Hepatocyte (in vitro differentiated cells): ENCODE results near the gene SORT1. TPM values are rescaled to one million over a fixed set of nuclear protein-coding genes. Genes with fewer than 3 reads are reported as not detected.

Experiments
- DNase-seq: peaks from one replicate; pipeline ENCODE4 v3.0.0-alpha.2; 2016; ENCODE audit warnings: low spot score
- H2AFZ ChIP-seq: fragments of 200-600 bp; sonication (generic); 2 replicates; pipeline ENCODE4 v1.6.0; 2016; ENCODE audit warnings: antibody characterized with exemption, mild to moderate bottlenecking
- H3K27ac ChIP-seq: fragments of 200-600 bp; sonication (generic); 2 replicates; pipeline ENCODE4 v1.5.1; 2016; ENCODE audit warnings: mild to moderate bottlenecking
- H3K27me3 ChIP-seq: fragments of 200-600 bp; sonication (generic); 2 replicates; pipeline ENCODE4 v1.6.1; 2016
- H3K36me3 ChIP-seq: fragments of 200-600 bp; sonication (generic); replicated peaks from 2 replicates; pipeline ENCODE4 v1.5.1; 2016; ENCODE audit warnings: low read depth; ENCODE audit not compliant: insufficient read depth
- H3K4me1 ChIP-seq: fragments of 200-600 bp; sonication (generic); 2 replicates; pipeline ENCODE4 v1.5.1; 2016; ENCODE audit warnings: mild to moderate bottlenecking, moderate library complexity; ENCODE audit not compliant: insufficient read depth
- H3K4me2 ChIP-seq: fragments of 200-600 bp; sonication (generic); 2 replicates; pipeline ENCODE4 v1.6.0; 2016
- H3K4me3 ChIP-seq: fragments of 200-600 bp; sonication (generic); 2 replicates; pipeline ENCODE4 v1.5.1; 2016; ENCODE audit warnings: mild to moderate bottlenecking
- H3K79me2 ChIP-seq: fragments of 200-600 bp; sonication (generic); 2 replicates; pipeline ENCODE4 v1.6.0; 2017; ENCODE audit warnings: mild to moderate bottlenecking
- H3K9me2 ChIP-seq: fragments of 200-600 bp; sonication (generic); replicated peaks from 2 replicates; pipeline ENCODE4 v1.6.0; 2017; ENCODE audit warnings: mild to moderate bottlenecking; ENCODE audit not compliant: insufficient read depth
- H3K9me3 ChIP-seq: fragments of 200-600 bp; sonication (generic); 2 replicates; pipeline ENCODE4 v1.5.1; 2016; ENCODE audit warnings: low read depth, mild to moderate bottlenecking
- H4K20me1 ChIP-seq: fragments of 200-600 bp; sonication (generic); 2 replicates; pipeline ENCODE4 v1.6.0; 2016; ENCODE audit warnings: mild to moderate bottlenecking; ENCODE audit not compliant: insufficient read depth, poor library complexity, severe bottlenecking
- CTCF ChIP-seq: fragments of 200-600 bp; sonication (generic); IDR thresholded peaks from 2 replicates; pipeline ENCODE4 v1.5.1; 2016; ENCODE audit warnings: antibody characterized with exemption, mild to moderate bottlenecking; ENCODE audit not compliant: poor library complexity
- EZH2 ChIP-seq: fragments of 200-600 bp; sonication (generic); IDR thresholded peaks from 2 replicates; pipeline ENCODE4 v1.6.1; 2016; ENCODE audit warnings: antibody characterized with exemption, mild to moderate bottlenecking, borderline replicate concordance
- EZH2phosphoT487 ChIP-seq: fragments of 200-600 bp; sonication (generic); IDR thresholded peaks from one replicate; pipeline ENCODE4 v1.6.1; 2018; ENCODE audit warnings: antibody characterized with exemption, mild to moderate bottlenecking, low read depth, moderate library complexity; ENCODE audit not compliant: unreplicated experiment, severe bottlenecking
- WGBS: methylation state at CpG from one replicate; pipeline ENCODE4 v1.1.6; 2016; ENCODE audit warnings: low lambda C conversion rate; ENCODE audit errors: missing lambda C conversion rate; 5-methylcytosine and 5-hydroxymethylcytosine counted together
- polyA plus RNA-seq: library from polyadenylated mRNA; unstranded; fragments of >200 nt; fragmentation: Nextera tagmentation; extraction: Ambion mirVana; gene quantifications from 2 replicates; pipeline ENCODE4 v1.2.1, GENCODE V29; 2016
- total RNA-seq: library from RNA; depleted of rRNA; stranded (reverse); fragments of >200 nt; gene quantifications from 2 replicates; pipeline ENCODE4 v1.2.3, GENCODE V29; 2014

Gene SORT1
- total and polyA plus RNA-seq, 2 experiments from 2014 or later = 43.7 to 59.3 TPM

GRCh38 chr1:109322974-109323373 lies 74.7 kb downstream of the SORT1 start:
- no peaks in the 10 kb centered on the region for H3K36me3 ChIP-seq

GRCh38 chr1:109319114-109319513 lies 78.6 kb downstream of the SORT1 start:
- no peak for DNase-seq
- no peaks in the 10 kb centered on the region for H3K36me3 ChIP-seq
- H3K27ac ChIP-seq = no peak overlapping the region
- H3K9me3 ChIP-seq = no peaks in the 10 kb centered on the region
- no peaks in the 10 kb centered on the region for H3K4me1 ChIP-seq
- no peak overlapping the region for H3K4me3 ChIP-seq
- no peaks in the 10 kb centered on the region for H4K20me1 ChIP-seq
- H3K27me3 ChIP-seq = no peaks in the 10 kb centered on the region
- H3K79me2 ChIP-seq = no peaks in the 10 kb centered on the region
- 77% methylated on average over 3 of the region's 3 CpGs for WGBS
- H3K4me2 ChIP-seq = no peak overlapping the region
- TF ChIP-seq CTCF = no peak
- TF ChIP-seq EZH2 = no peak
- no peak for TF ChIP-seq EZH2phosphoT487
- H2AFZ ChIP-seq = no peak overlapping the region
- H3K9me2 ChIP-seq = no peaks in the 10 kb centered on the region

More at GRCh38 chr1:109322974-109323373, 74.7 kb downstream of the SORT1 start:
- no peak for TF ChIP-seq CTCF
- no peak for TF ChIP-seq EZH2
- no peak for TF ChIP-seq EZH2phosphoT487
- DNase-seq = no peak
- 95% methylated on average over 6 of the region's 6 CpGs for WGBS
- Histone ChIP-seq H3K4me3 (no peak overlapping the region), H3K9me2 (no peaks in the 10 kb centered on the region), H2AFZ (no peak overlapping the region), H3K4me2 (no peak overlapping the region), H3K4me1 (no peaks in the 10 kb centered on the region), H3K27me3 (no peaks in the 10 kb centered on the region), H4K20me1 (no peaks in the 10 kb centered on the region), H3K27ac (no peak overlapping the region), H3K79me2 (no peaks in the 10 kb centered on the region), H3K9me3 (no peaks in the 10 kb centered on the region)

GRCh38 chr1:109316506-109316905 lies 81.2 kb downstream of the SORT1 start:
- H3K4me3 ChIP-seq = no peak overlapping the region
- no peak overlapping the region for H2AFZ ChIP-seq
- no peak for DNase-seq
- no peak overlapping the region for H3K4me2 ChIP-seq
- H3K27me3 ChIP-seq = no peaks in the 10 kb centered on the region
- H3K4me1 ChIP-seq = no peaks in the 10 kb centered on the region
- H3K27ac ChIP-seq = no peak overlapping the region
- no peak for TF ChIP-seq EZH2phosphoT487
- TF ChIP-seq EZH2 = no peak
- TF ChIP-seq CTCF = no peak
- no peaks in the 10 kb centered on the region for H3K79me2 ChIP-seq
- no peaks in the 10 kb centered on the region for H4K20me1 ChIP-seq
- H3K9me3 ChIP-seq = no peaks in the 10 kb centered on the region
- no peaks in the 10 kb centered on the region for H3K9me2 ChIP-seq
- WGBS = 96% methylated on average over 1 of the region's 1 CpG
- H3K36me3 ChIP-seq = no peaks in the 10 kb centered on the region

- H4K20me1 ChIP-seq = no peaks in the 10 kb centered on the region
- H3K27ac ChIP-seq = no peak overlapping the region
- no peaks in the 10 kb centered on the region for H3K36me3 ChIP-seq
- H3K4me2 ChIP-seq = no peak overlapping the region
- no peaks in the 10 kb centered on the region for H3K9me2 ChIP-seq
- no peaks in the 10 kb centered on the region for H3K9me3 ChIP-seq
- H2AFZ ChIP-seq = no peak overlapping the region
- H3K4me1 ChIP-seq = peaks cover 1% of the 10 kb centered on the region
- no peaks in the 10 kb centered on the region for H3K27me3 ChIP-seq
- no peak overlapping the region for H3K4me3 ChIP-seq
- H3K79me2 ChIP-seq = no peaks in the 10 kb centered on the region
- TF ChIP-seq EZH2 (no peak), CTCF (no peak), EZH2phosphoT487 (no peak)
- no peak for DNase-seq
- WGBS = 95% methylated on average over 4 of the region's 4 CpGs
Observed at GRCh38 chr1:109315288-109315687, 82.4 kb downstream of the SORT1 start.
